GM12891 (cell line): ENCODE measurements around the gene MOV10L1.

Experiments used
- DNase-seq: peaks from one replicate; pipeline ENCODE4 v3.0.0; 2011; ENCODE audit warnings: low spot score; ENCODE audit not compliant: insufficient read length
- FAIRE-seq: peaks from 2 replicates; lab custom pipeline; 2011; peaks lifted over from hg19 to GRCh38; lab: Jason Lieb, UNC
- PAX5 ChIP-seq: IDR thresholded peaks from 2 replicates; pipeline ENCODE4 v1.6.1; 2011; ENCODE audit warnings: low read length, moderate library complexity, mild to moderate bottlenecking; ENCODE audit not compliant: insufficient read depth, severe bottlenecking
- POLR2A ChIP-seq: IDR thresholded peaks from 2 replicates; pipeline ENCODE4 v1.6.1; 2011; ENCODE audit warnings: low read depth, low read length, control low read depth
- POLR2AphosphoS5 ChIP-seq: IDR thresholded peaks from 2 replicates; pipeline ENCODE4 v1.6.1; 2011; ENCODE audit warnings: low read depth, low read length, control low read depth
- POU2F2 ChIP-seq: IDR thresholded peaks from 2 replicates; pipeline ENCODE4 v1.6.1; 2011; ENCODE audit warnings: low read depth, mild to moderate bottlenecking, control low read depth, low read length, moderate library complexity
- SPI1 ChIP-seq: IDR thresholded peaks from 2 replicates; pipeline ENCODE4 v1.6.1; 2011; ENCODE audit warnings: low read depth, low read length, control low read depth
- TAF1 ChIP-seq: IDR thresholded peaks from 2 replicates; pipeline ENCODE4 v1.6.1; 2011; ENCODE audit warnings: low read depth, low read length, control low read depth

Gene MOV10L1

DNA sequence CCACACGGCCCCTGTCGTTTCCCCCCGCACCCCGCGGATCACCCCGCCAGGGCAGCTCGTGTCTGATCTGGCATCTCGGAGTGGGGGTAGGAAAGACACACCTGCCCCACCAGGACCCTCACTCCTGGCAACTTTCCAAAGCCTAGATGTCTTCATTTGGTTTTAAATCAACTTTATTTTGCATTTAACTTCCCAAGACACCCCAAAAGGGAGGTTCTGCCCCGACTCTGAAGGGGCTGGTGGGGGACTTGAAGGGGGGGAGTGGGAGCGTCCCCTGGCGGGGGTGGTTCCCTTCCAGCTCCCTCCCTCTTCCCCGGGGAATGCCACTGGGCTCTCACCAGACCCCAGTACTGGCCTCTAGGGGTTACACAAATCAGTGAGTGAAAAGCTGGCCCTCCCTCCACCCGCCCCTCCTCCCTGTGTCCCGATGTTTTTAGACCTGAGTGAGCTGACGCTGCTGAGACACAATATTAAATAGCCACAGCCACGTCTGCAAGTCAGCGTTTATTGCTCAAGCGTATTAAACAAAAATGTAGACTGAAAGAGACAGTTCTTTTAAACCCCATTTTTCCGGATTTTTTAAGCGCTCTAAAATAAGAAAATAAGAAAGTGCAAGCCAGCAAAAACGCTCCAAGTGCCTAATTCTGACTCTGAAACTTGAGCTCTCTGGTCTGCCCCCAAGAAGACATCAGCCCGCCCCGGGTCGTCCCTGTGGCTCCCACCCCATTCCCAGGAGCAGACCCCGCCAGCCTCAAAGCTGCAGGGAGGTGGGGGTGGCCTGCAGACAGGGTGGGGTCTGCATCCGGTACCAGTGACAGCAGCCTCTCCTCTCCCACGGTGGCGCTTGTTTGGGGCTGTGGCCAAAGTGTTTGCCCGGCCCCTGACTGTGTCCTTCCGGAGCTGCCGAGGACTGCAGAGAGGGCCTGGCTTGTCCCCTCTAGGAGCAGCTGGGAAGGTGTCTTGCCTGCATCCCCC lies 30.6 kb upstream of the MOV10L1 start:
- DNase-seq, result no peak
- no peak for FAIRE-seq
- TF ChIP-seq POLR2A (no peak), POU2F2 (no peak), PAX5 (no peak), TAF1 (no peak), SPI1 (no peak), POLR2AphosphoS5 (no peak)

DNA sequence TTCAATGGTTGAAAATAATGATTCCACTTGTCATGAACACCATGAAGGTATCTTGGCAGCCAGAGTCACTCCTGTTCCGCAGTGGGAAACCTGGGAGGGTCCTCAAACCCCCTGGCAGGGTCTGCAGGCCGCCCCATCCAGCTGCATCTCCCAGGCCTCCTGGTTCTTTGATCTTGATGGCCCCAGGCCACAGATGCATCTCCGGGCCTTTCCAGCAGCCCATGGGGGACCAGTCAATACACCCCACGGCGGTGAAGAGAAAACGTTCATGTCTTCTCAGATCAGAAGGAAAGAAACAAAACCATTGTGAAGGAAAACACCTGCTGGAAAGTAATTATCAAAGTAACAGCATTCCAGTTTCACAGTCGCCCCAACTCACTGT lies 29.9 kb upstream of the MOV10L1 start:
- no peak for DNase-seq
- no peak for FAIRE-seq
- TF ChIP-seq POU2F2 (no peak), SPI1 (no peak), TAF1 (no peak), POLR2AphosphoS5 (no peak), PAX5 (no peak), POLR2A (no peak)

DNA sequence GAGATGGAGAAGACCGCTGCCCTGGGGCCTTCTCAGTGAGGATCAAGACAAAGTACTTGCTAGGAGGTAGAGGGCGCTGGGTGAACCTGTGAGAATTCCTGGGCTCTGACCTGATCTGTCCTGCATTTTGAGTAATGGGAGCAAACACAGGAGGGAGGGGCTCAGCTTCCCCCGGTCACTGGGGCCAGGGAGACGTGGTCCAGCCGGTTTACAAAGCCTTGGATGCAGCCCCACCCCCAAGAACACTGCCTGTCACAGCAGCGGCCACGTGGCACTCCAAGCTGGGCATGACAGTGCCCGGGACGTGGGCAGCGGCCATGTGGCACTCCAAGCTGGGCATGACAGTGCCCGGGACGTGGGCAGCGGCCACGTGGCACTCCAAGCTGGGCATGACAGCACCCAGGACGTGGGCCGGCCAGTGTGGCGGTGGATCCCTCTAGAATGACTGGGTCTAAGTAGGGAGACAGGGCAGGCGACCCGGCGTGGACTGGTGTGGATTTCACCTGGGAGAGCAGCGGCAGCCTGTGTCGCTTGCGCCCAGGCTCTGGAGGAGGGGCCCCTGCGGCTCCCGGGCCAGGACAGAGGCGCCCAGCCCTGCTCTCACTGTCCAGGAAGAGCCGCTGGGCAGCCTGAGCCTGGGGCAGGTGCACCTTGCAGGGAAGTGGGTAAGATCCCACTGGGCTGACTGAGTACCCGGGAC lies 29.2 kb upstream of the MOV10L1 start:
- TF ChIP-seq POLR2A (no peak), PAX5 (no peak)
- no peak for FAIRE-seq
- no peak for DNase-seq

DNA sequence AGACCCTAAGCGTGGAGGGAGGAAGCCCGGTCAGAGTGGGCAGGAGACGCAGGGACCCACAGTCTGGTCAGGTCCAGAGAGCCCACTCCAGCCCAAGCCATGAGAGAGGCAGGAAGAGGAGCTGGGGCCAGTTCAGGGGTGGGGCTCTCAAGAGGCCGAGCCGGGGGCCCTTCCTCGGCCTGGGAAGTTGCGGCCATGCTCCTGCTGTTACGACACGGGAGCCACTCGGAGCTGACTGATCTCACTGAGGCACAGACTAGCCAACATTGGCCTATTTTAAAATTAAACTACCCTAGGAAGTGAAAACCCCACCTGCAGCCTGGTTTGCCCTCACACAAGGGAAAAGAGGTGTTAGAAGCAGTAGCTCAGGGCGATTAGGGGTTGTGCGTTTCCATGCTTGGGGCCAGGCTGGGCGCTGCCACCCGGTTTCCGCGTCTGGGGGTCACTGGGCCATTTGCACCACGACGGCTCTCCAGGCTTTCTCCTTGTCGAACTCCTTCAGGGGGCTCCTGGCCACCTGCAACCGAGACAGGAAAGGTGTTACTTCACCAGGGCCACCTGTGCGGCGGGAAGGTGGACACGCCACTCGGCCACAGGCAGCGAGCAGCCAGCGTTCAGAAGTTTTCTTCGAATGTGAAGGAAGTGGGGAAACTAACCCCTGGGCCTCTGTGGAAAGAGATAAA lies 28.5 kb upstream of the MOV10L1 start:
- TF ChIP-seq TAF1 (no peak), POLR2AphosphoS5 (no peak), POU2F2 (no peak), SPI1 (no peak), POLR2A (no peak)

DNA sequence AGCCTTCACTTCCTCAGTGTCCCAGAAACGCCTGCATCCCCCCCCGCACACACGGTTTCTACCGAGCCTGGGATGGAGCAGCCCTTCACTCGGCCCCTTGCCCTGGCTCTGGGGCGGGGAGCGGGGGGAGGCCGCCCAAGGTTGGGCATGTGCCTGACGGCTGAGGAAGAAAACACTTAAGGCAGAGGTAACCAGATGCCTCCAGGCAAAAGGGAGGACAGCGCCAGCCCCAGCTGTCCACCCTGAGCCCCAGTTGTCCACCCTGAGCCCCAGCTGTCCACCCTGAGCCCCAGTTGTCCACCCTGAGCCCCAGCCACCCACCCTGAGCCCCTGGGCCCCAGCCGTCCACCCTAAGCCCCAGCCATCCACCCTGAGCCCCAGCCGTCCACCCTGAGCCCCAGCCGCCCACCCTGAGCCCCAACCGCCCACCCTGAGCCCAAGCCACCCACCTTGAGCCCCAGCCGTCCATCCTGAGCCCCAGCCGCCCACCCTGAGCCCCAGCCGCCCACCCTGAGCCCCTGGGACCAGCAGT lies 27.9 kb upstream of the MOV10L1 start:
- no peak for DNase-seq
- TF ChIP-seq POU2F2, result no peak
- no peak for TF ChIP-seq POLR2A
- no peak for TF ChIP-seq PAX5
- TF ChIP-seq POLR2AphosphoS5, result no peak
- TF ChIP-seq TAF1, result no peak
- TF ChIP-seq SPI1, result no peak
- FAIRE-seq, result no peak

More for the DNA sequence above, 28.5 kb upstream of the MOV10L1 start:
- DNase-seq (no peak), FAIRE-seq (no peak)

DNA sequence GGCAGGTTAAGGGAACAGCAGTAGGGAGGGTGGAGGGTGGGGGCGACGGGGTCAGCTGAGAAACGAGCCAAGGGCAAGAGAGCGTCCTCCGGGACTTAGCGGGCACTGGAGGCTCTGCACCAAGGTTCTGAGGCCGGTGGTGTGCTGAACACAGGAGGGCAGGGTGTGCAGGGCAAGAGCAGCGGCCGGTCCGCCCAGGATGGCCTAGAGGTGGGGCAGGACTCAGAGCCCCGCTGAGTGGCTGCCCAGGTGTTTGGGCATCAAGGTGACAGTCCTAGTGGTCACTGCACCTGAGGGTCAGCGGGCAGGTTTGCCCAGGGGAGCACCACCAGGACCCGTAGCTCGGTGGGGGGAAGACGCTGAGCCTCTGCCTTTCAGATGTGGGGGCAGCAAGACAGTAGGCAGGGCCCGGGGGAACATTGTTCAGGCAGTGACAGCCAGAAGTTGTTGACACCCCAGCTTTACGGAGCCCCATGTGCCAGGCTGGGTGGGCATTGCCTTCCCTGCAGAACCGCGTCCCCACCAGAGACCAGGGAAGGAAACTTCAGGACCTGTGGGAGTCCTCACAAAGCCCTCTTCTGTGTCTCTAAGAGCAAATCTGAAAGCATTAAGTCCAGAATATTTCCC lies 27.2 kb upstream of the MOV10L1 start:
- FAIRE-seq (no peak), DNase-seq (no peak)
- TF ChIP-seq POLR2A (no peak), TAF1 (no peak), SPI1 (no peak), POLR2AphosphoS5 (no peak), POU2F2 (no peak), PAX5 (no peak)

DNA sequence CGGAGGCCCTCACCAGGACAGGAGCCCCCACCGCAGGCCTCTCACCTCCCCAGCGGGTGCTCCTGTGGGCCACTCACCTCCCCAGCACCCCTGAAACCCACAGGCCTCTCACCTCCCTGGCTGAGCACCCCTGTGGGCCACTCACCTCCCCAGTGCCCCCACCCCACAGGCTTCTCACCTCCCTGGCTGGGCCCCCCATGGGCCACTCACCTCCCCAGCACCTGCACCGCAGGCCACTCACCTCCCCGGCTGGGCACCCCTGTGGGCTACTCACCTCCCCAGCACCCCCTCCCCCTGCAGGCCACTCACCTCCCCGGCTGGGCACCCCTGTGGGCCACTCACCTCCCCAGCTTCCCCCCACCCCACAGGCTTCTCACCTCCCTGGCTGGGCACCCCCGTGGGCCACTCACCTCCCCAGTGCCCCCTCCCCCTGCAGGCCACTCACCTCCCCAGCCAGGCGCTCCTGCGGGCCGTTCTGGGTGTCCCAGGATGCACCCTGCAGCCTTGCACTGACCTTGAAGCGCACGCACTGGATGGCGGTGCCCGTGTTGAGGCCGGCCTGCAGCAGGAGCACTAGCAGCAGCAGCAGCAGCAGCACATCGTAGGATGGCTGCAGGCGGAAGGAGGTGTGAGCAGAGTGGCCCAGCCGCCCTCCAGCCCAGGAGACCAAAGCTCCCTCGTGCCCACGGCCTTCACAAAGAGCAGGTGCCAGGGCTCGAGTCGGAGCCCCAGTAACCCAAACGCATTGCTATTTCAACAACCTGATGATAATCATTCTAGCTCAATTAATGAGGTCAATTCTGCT lies 26.0 kb upstream of the MOV10L1 start:
- FAIRE-seq (no peak), DNase-seq (no peak)
- TF ChIP-seq TAF1 (no peak), POU2F2 (no peak), SPI1 (no peak), POLR2A (no peak), POLR2AphosphoS5 (no peak), PAX5 (no peak)

DNA sequence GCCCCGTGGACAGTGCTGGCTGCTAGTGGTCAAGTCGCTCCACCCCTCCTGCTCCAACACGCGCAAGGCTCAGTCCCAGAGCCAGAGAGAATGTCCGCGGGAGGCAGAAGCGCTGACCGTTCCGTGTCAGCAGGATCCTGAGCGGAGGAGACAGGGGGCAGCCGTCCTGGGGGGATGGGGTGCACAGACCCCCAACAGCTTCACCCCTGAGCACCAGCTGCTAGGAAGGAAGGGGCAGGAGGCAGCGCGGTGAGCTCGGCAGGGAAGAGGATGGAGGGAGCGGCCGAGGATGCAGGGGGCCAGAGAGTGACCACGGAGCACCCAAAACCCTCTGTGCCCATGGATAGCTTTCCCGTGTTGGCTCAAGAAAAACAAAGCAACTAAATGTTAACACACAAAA lies 25.4 kb upstream of the MOV10L1 start:
- DNase-seq (no peak), FAIRE-seq (no peak)
- no peak for TF ChIP-seq SPI1
